ENCODE data around the gene MRPL42.
A peak's percentile ranks its signal among the peaks of the same experiment; 100 is the strongest.
"Not testable (repeated sequence)": the region's sequence is repeated elsewhere in the genome, so short reads cannot be mapped to it uniquely, and the experiment has no call there.

The MRPL42 gene

GRCh38 chr12:93447555-93448290 is 19.6 kb upstream of the MRPL42 start:
- DNase-seq, result peak in 4 of 6 experiments; percentile 5 to 87 (median 81)

GRCh38 chr12:93448796-93449195 is 18.5 kb upstream of the MRPL42 start:
- peak in 1 of 6 experiments; percentile 30 for DNase-seq

DNA sequence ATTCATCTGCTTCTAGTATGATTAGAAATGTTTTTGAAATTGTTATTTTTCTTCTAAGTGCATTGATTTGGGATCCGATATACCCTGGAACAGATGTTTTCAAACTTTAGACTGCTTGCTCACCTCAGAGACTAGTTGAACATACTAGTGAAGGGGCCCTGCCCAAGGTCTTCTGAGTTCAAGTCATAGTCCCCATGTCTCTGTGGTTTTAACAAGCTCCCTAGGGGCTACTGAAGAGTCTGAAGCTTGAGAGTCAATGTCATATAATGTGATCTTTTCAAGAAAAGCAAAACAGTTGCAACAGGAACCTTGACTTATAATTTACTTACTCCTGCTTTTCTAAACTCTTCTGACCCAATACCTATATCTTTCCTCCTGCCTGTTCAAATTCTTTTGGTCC is 18.0 kb upstream of the MRPL42 start:
- DNase-seq, result peak in 1 of 6 experiments; percentile 30

DNA sequence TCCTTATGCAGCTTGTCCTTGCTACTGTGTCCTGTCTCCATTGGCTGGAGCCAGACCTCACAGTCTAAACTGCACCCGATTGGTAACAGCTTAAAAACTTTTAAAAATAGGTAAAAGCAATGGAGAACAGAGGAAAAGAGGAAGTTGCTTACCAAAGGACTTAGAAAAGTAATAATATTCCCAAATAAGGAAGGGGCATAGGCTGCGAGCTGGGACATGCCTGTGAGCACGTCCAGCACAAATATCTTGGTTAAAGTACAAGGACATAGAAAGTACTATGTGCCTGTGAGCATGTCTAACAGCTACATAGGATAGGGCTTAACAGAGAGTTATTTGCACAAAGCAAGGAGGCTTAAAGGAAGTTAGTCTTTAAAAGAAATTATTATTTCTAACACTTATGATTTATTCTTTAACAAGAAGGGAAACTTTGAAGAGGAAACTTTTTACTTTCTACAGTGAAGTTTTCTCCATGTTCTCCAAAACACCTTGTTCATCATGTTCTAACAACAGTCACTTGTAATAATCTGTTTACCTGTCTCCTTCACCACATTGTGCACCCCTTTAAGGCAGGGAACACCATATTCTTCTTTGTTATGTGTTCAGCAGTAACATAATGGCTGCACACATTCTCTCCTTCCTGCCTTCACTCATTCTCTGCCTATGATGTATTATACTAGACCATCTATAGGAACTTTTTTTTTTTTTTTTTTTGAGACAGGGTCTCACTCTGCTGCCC is 15.7 kb upstream of the MRPL42 start:
- DNase-seq, result no peak

GRCh38 chr12:93453633-93454032 is 13.7 kb upstream of the MRPL42 start:
- no peak for DNase-seq

GRCh38 chr12:93456077-93456476 is 11.2 kb upstream of the MRPL42 start:
- no peak for DNase-seq

DNA sequence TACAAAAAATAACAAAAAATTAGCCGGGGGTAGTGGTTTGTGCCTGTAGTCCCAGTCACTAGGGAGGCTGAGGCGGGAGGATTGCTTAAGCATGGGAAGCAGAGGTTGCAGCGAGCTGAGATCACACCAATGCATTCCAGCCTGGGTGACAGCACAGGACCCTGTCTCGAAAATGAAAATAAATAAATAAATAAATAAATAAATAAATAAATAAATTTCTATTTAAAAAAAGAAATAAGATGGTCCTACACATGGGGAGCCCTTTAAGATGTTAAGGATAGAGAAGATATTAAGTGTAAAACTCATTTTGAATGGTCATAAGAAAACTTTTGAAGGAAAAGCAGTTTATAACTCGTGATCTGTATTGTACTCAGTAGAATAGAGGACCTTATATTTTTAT is 8.2 kb upstream of the MRPL42 start:
- DNase-seq, result no peak

DNA sequence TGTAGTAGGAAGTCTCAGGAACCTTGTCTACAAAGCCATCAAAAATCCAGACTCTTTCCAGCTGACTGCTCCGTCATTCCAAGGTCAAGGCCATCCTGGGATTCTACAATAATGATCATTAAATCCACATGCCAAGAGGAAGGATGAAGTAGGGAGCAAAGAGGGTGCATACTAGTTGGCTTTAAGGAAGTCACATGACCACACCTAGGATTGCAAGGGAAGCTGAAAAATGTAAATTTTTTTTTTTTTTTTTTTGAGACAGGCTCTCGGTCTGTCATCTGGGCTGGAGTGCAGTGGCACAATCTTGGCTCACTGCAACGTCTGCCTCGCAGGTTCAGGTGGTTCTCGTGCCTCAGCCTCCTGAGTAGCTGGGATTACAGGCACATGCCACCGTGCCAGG is 7.3 kb upstream of the MRPL42 start:
- no peak for DNase-seq

GRCh38 chr12:93460902-93461301 is 6.4 kb upstream of the MRPL42 start:
- no peak for DNase-seq

- no peak for DNase-seq
Observed at GRCh38 chr12:93461503-93461902, 5.8 kb upstream of the MRPL42 start.

GRCh38 chr12:93465841-93466240 is 1.5 kb upstream of the MRPL42 start:
- no peak for DNase-seq

GRCh38 chr12:93466625-93467350 is 526 bp upstream of the MRPL42 start:
- no peak for DNase-seq

- DNase-seq, result no peak
Observed at GRCh38 chr12:93468008-93468371, 676 bp downstream of the MRPL42 start.

GRCh38 chr12:93469386-93469785 is 2.1 kb downstream of the MRPL42 start:
- DNase-seq, result no peak

- no peak for DNase-seq
Observed at GRCh38 chr12:93476555-93476954, 9.2 kb downstream of the MRPL42 start.

GRCh38 chr12:93482721-93483120 is 15.4 kb downstream of the MRPL42 start:
- DNase-seq, result no peak

- no peak for DNase-seq
Observed at GRCh38 chr12:93483151-93483807, 16.0 kb downstream of the MRPL42 start.

- DNase-seq, result no peak
Observed at GRCh38 chr12:93484315-93484981, 17.1 kb downstream of the MRPL42 start.

DNA sequence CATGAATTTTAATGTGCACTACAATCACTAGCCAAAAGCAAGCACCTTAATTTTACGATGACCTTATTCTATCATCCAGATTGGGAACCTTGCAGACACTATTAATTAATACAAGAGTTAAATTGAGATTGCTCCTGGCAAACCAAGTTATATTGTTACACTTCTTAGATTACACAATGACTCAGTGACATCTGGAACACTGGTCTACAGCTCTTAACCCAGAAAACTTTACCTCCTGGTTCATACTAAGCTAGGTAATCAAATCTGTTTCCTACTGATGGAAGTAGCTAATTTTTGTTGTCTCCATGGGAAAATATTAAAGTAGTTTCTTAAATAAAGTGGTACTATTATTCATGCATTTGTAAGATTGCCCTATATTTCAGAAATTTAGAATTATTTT is 25.5 kb downstream of the MRPL42 start:
- not testable (repeated sequence) for DNase-seq

DNA sequence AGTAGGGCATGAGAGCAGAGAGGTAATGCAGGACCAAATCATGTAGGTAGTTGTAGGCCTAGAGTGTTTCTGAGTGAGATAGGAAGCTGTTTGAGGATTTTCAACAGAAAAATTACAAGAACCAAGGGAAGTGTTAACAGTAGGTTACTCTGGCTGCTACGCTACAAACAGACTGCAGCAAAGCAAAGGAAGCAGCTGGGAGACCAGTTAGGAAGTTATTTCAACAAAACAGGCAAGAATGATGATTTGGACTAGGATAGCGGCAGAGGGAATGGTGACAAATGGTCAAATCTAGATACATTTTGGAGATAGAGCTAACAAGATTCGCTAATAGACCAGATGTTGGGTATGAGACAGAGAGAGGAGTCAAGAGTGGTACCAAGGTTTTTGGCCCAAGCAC is 26.8 kb downstream of the MRPL42 start:
- no peak for DNase-seq

DNA sequence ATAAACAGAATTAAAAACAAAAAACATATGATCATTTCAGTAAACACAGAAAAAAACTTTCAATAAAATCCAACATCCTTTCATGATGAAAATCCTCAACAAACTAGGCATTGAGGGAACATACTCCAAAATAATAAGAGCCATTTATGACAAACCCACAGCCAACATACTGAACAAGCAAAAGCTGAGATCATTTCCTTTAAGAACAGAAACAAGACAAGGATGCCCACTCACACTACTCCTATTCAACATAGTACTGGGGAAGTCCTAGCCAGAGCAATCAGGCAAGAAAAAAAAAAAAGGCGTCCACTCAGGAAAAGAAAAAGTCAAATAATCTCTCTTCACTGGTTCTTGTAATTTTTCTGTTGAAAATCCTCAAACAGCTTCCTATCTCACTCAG is 30.1 kb downstream of the MRPL42 start:
- no peak for DNase-seq

DNA sequence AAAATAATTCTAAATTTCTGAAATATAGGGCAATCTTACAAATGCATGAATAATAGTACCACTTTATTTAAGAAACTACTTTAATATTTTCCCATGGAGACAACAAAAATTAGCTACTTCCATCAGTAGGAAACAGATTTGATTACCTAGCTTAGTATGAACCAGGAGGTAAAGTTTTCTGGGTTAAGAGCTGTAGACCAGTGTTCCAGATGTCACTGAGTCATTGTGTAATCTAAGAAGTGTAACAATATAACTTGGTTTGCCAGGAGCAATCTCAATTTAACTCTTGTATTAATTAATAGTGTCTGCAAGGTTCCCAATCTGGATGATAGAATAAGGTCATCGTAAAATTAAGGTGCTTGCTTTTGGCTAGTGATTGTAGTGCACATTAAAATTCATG is 31.5 kb downstream of the MRPL42 start:
- not testable (repeated sequence) for DNase-seq

- no peak for DNase-seq
Observed at GRCh38 chr12:93500201-93500600, 32.9 kb downstream of the MRPL42 start.

All from stimulated activated naive CD4-positive, alpha-beta T cell (primary cell).